Endothelial cell of umbilical vein (primary cell): ENCODE data around the gene CCDC136. TPM values are rescaled to one million over a fixed set of nuclear protein-coding genes. Genes with fewer than 3 reads are reported as not detected.

Experiments
- BruUV-seq: library from RNA; stranded (reverse); fragments of 400-500 nt; replicated peaks from 2 replicates; lab custom pipeline; 2021; lab: Mats Ljungman, UMichigan
- CTCF ChIA-PET: fragments of 300-600, 350-600 bp; sonication (Branson Sonifier 250); formaldehyde crosslinking; loops from one replicate; lab custom pipeline; 2021; ENCODE audit warnings: antibody characterized with exemption, inconsistent platforms; lab: Charles Lee
- POLR2A ChIA-PET: fragments of 300-600, 350-600 bp; sonication (Branson Sonifier 250); formaldehyde crosslinking; loops from one replicate; lab custom pipeline; 2021; ENCODE audit warnings: antibody characterized with exemption, inconsistent platforms; lab: Charles Lee
- DNase-seq: peaks from one replicate; pipeline ENCODE4 v3.0.0-alpha.2; 2011; ENCODE audit warnings: low read depth, low spot score
- FAIRE-seq: peaks from 2 replicates; lab custom pipeline; 2011; peaks lifted over from hg19 to GRCh38; lab: Jason Lieb, UNC
- H2AFZ ChIP-seq: 2 replicates; pipeline ENCODE4 v1.6.0; 2012; ENCODE audit warnings: low read depth, low read length, control low read depth, inconsistent platforms
- H3K27ac ChIP-seq: 2 replicates; pipeline ENCODE4 v1.5.1; 2011; ENCODE audit warnings: low read depth, mild to moderate bottlenecking, control low read depth, low read length, moderate library complexity; ENCODE audit not compliant: insufficient read depth
- H3K27me3 ChIP-seq, 2 experiments: 2 replicates each; pipeline versions ENCODE4 v1.6.0 to v1.6.1; 2011; ENCODE audit warnings: low read length in 2 of 2, mixed read lengths in 1 of 2; ENCODE audit not compliant: control insufficient read depth in 2 of 2, insufficient read depth in 2 of 2
- H3K36me3 ChIP-seq, 2 experiments: 2 replicates in 1 of 2; 3 replicates in 1 of 2; pipeline ENCODE4 v1.5.1; 2011; ENCODE audit warnings: low read length in 2 of 2, mild to moderate bottlenecking in 1 of 2, moderate library complexity in 1 of 2; ENCODE audit not compliant: control insufficient read depth in 2 of 2, insufficient read depth in 2 of 2; ENCODE audit errors: extremely low read depth in 1 of 2
- H3K4me1 ChIP-seq: 3 replicates; pipeline ENCODE4 v1.5.1; 2011; ENCODE audit warnings: mild to moderate bottlenecking, low read length; ENCODE audit not compliant: control insufficient read depth, insufficient read depth; ENCODE audit errors: extremely low read depth
- H3K4me2 ChIP-seq: 2 replicates; pipeline ENCODE4 v1.6.1; 2011; ENCODE audit warnings: low read length, control low read depth, mixed read lengths; ENCODE audit not compliant: insufficient read depth
- H3K4me3 ChIP-seq, 3 experiments: fragments of 200-600 bp in 1 of 3; sonication (generic), shearing (Covaris generic) in 1 of 3; replicated peaks in 1 of 3; 2 replicates each; pipeline ENCODE4 v1.5.1; 2011 to 2016; ENCODE audit warnings: control low read depth in 3 of 3, low read length in 3 of 3, mild to moderate bottlenecking in 2 of 3, inconsistent platforms in 1 of 3, low read depth in 1 of 3, moderate library complexity in 1 of 3; ENCODE audit not compliant: insufficient read depth in 1 of 3
- H3K79me2 ChIP-seq: 2 replicates; pipeline ENCODE4 v1.6.0; 2012; ENCODE audit warnings: low read length, inconsistent platforms; ENCODE audit not compliant: control insufficient read depth, insufficient read depth
- H3K9ac ChIP-seq: replicated peaks from 2 replicates; pipeline ENCODE3; 2011; ENCODE audit warnings: low read length, control low read depth; ENCODE audit not compliant: insufficient read depth; ENCODE audit errors: extremely low read depth
- H3K9me1 ChIP-seq: replicated peaks from 3 replicates; pipeline ENCODE4 v1.6.0; 2011; ENCODE audit warnings: mild to moderate bottlenecking, low read length; ENCODE audit not compliant: control insufficient read depth, insufficient read depth; ENCODE audit errors: extremely low read depth
- H3K9me3 ChIP-seq: replicated peaks from 2 replicates; pipeline ENCODE4 v1.5.1; 2012; ENCODE audit warnings: low read length, inconsistent platforms; ENCODE audit not compliant: control insufficient read depth, insufficient read depth
- H4K20me1 ChIP-seq: replicated peaks from 2 replicates; pipeline ENCODE3; 2011; ENCODE audit warnings: mild to moderate bottlenecking, low read length; ENCODE audit not compliant: control insufficient read depth, insufficient read depth; ENCODE audit errors: extremely low read depth
- CTCF ChIP-seq, 2 donors: IDR thresholded peaks; 1 replicate in 1 of 2; 2 replicates in 1 of 2; pipeline ENCODE4 v1.5.1; 2011; ENCODE audit warnings: low read length in 2 of 2, mild to moderate bottlenecking in 2 of 2, moderate library complexity in 2 of 2, control low read depth in 1 of 2, inconsistent platforms in 1 of 2, low read depth in 1 of 2; ENCODE audit not compliant: insufficient read depth in 1 of 2; ENCODE audit errors: extremely low read depth in 1 of 2
- EZH2 ChIP-seq: IDR thresholded peaks from 2 replicates; pipeline ENCODE4 v1.6.1; 2012; ENCODE audit warnings: borderline replicate concordance, low read depth, mild to moderate bottlenecking, moderate library complexity, low read length, inconsistent platforms; ENCODE audit not compliant: severe bottlenecking
- FOS ChIP-seq: IDR thresholded peaks from 2 replicates; pipeline ENCODE4 v1.6.1; 2011; ENCODE audit warnings: mild to moderate bottlenecking, low read length, moderate library complexity, borderline replicate concordance; ENCODE audit not compliant: insufficient read depth
- GATA2 ChIP-seq: IDR thresholded peaks from 2 replicates; pipeline ENCODE4 v1.7.0; 2011; ENCODE audit warnings: low read depth, mild to moderate bottlenecking, moderate library complexity, mixed read lengths, low read length; ENCODE audit not compliant: insufficient read length, insufficient read depth
- JUN ChIP-seq: IDR thresholded peaks from 2 replicates; pipeline ENCODE4 v1.6.1; 2011; ENCODE audit warnings: borderline replicate concordance, low read depth; ENCODE audit not compliant: insufficient read length, insufficient read depth
- MAX ChIP-seq: IDR thresholded peaks from 2 replicates; pipeline ENCODE4 v1.6.1; 2011; ENCODE audit not compliant: insufficient read depth, insufficient read length
- MYC ChIP-seq: IDR thresholded peaks from one replicate; pipeline ENCODE4 v1.6.1; 2011; ENCODE audit warnings: mild to moderate bottlenecking, low read depth, low read length
- POLR2A ChIP-seq: IDR thresholded peaks from 2 replicates; pipeline ENCODE4 v1.6.1; 2012; ENCODE audit warnings: low read depth, mild to moderate bottlenecking, control low read depth, low read length
- POLR2AphosphoS5 ChIP-seq: IDR thresholded peaks from 2 replicates; pipeline ENCODE4 v1.6.1; 2012; ENCODE audit warnings: low read depth, mild to moderate bottlenecking, control low read depth, low read length, moderate library complexity; ENCODE audit not compliant: insufficient read depth
- dilution Hi-C: fragments of 300-500 bp; cut with MboI; formaldehyde crosslinking; loops from one replicate; pipeline ENCODE4 v1.15.0; 2019; ENCODE audit warnings: low sequenced_read_pairs; ENCODE audit not compliant: extremely low pct_ligation_motif_present
- intact Hi-C: fragments of 100-400 bp; cut with micrococcal nuclease; formaldehyde crosslinking; loops from one replicate; pipeline ENCODE4 v1.10.0; 2022
- polyA plus RNA-seq, 4 experiments: library from polyadenylated mRNA; depleted of rRNA in 3 of 4; stranded (reverse) in 3 of 4; unstranded in 1 of 4; fragments of >200 nt; gene quantifications; 2 replicates each; pipeline versions ENCODE4 v1.2.1 to v1.2.3, GENCODE V29; 2011 to 2012; ENCODE audit warnings: missing spikeins in 1 of 4
- total RNA-seq: library from RNA; stranded (reverse); gene quantifications from 2 replicates; pipeline ENCODE4 v1.2.3, GENCODE V29; 2021

The CCDC136 gene
- total and polyA plus RNA-seq, 2 donors (not counting 3 experiments of a cell fraction or from before 2014, with no cell fraction given), result 1.8 to 3.3 TPM

- Histone ChIP-seq H3K9ac (no peak overlapping the region), H3K79me2 (no peaks in the 10 kb centered on the region), H3K36me3 (peaks cover 17 to 19% of the 10 kb centered on the region in 2 experiments), H3K9me3 (peaks cover 3% of the 10 kb centered on the region), H3K4me2 (no peak overlapping the region), H4K20me1 (no peaks in the 10 kb centered on the region), H2AFZ (no peak overlapping the region), H3K27me3 (no peaks in the 10 kb centered on the region), H3K9me1 (no peaks in the 10 kb centered on the region), H3K27ac (no peak overlapping the region), H3K4me3 (no peak overlapping the region), H3K4me1 (peaks cover 2% of the 10 kb centered on the region)
- dilution Hi-C loops, result no loop called here
- no peak for DNase-seq
- intact Hi-C loops, result no loop called here
- no peak for FAIRE-seq
- no TSS peak for BruUV-seq
- TF ChIP-seq EZH2 (no peak), GATA2 (no peak), JUN (no peak), MAX (no peak), POLR2A (no peak), FOS (no peak), MYC (no peak), CTCF (IDR thresholded peaks at IDR 0.05; ENCODE audit: extremely low read depth in 1 of 2, insufficient read depth in 1 of 2, low read depth in 1 of 2, low read length in 2 of 2) (no peak), POLR2AphosphoS5 (no peak)
- ChIA-PET POLR2A (no interaction called here), CTCF (interaction anchor here (0.6 to 1.6 kb wide), 2 partner anchors 35 to 43 kb away, joined by 3 read pairs; partner anchors contain the start of gene CALU)
These were observed 16.8 kb upstream of the CCDC136 start for GRCh38 chr7:128774921-128775320.
